IMR-90 (cell line): ENCODE results near the gene TNS3. TPM values are rescaled to one million over a fixed set of nuclear protein-coding genes. Genes with fewer than 3 reads are reported as not detected.

Source experiments
- ATAC-seq: fragments of 200-7000 bp; cut with Tn5 transposase; 2 replicates; pipeline ENCODE4 v1.9.1; 2020; ENCODE audit warnings: low read depth, mild to moderate bottlenecking, moderate library complexity
- BruUV-seq: library from RNA; stranded (reverse); fragments of 400-500 nt; replicated peaks from 2 replicates; lab custom pipeline; 2021; lab: Mats Ljungman, UMichigan
- CTCF ChIA-PET: fragments of 300-600 bp; formaldehyde crosslinking; extraction: SDS; loops from one replicate; lab custom pipeline; 2021; ENCODE audit warnings: antibody characterized with exemption; lab: Yijun Ruan, JAX
- POLR2A ChIA-PET: fragments of 300-600 bp; sonication (Branson Sonifier 250); formaldehyde crosslinking; loops from one replicate; lab custom pipeline; 2022; ENCODE audit warnings: antibody characterized with exemption; ENCODE audit not compliant: unreplicated experiment; lab: Charles Lee
- DNase-seq: peaks from one replicate; pipeline ENCODE4 v3.0.0; 2013
- H2AFZ ChIP-seq: replicated peaks from 2 replicates; pipeline ENCODE3; 2013; ENCODE audit warnings: low read length, mild to moderate bottlenecking; ENCODE audit not compliant: poor library complexity
- H2AK5ac ChIP-seq: 2 replicates; pipeline ENCODE4 v1.6.1; 2013; ENCODE audit warnings: low read depth, low read length, inconsistent platforms
- H2AK9ac ChIP-seq: replicated peaks from 2 replicates; pipeline ENCODE3; 2013; ENCODE audit warnings: mild to moderate bottlenecking, low read depth, low read length, moderate library complexity; ENCODE audit not compliant: poor library complexity
- H2BK120ac ChIP-seq: 2 replicates; pipeline ENCODE4 v1.6.1; 2013; ENCODE audit warnings: low read depth, low read length, inconsistent platforms
- H2BK15ac ChIP-seq: 3 replicates; pipeline ENCODE4 v1.6.1; 2013; ENCODE audit warnings: low read depth, low read length, inconsistent platforms
- H2BK20ac ChIP-seq: 2 replicates; pipeline ENCODE4 v1.6.1; 2013; ENCODE audit warnings: low read depth, mild to moderate bottlenecking, inconsistent platforms, low read length, moderate library complexity
- H2BK5ac ChIP-seq: 2 replicates; pipeline ENCODE4 v1.6.1; 2013; ENCODE audit warnings: mild to moderate bottlenecking, low read depth, low read length, inconsistent platforms; ENCODE audit not compliant: poor library complexity, severe bottlenecking
- H3K14ac ChIP-seq: replicated peaks from 2 replicates; pipeline ENCODE4 v1.6.1; 2013; ENCODE audit warnings: low read depth, low read length, inconsistent platforms
- H3K18ac ChIP-seq: 2 replicates; pipeline ENCODE4 v1.6.1; 2013; ENCODE audit warnings: low read depth, low read length, control low read depth
- H3K23ac ChIP-seq: 2 replicates; pipeline ENCODE4 v1.6.1; 2013; ENCODE audit warnings: low read depth, low read length, inconsistent platforms
- H3K27ac ChIP-seq: 2 replicates; pipeline ENCODE4 v1.5.1; 2013; ENCODE audit warnings: mild to moderate bottlenecking, control low read depth, low read length; ENCODE audit not compliant: insufficient read depth
- H3K27me3 ChIP-seq: 2 replicates; pipeline ENCODE4 v1.6.1; 2013; ENCODE audit warnings: low read length; ENCODE audit not compliant: control insufficient read depth, insufficient read depth
- H3K36me3 ChIP-seq: 2 replicates; pipeline ENCODE4 v1.6.1; 2013; ENCODE audit warnings: low read length, mixed read lengths; ENCODE audit not compliant: control insufficient read depth, insufficient read depth
- H3K4ac ChIP-seq: 2 replicates; pipeline ENCODE4 v1.6.1; 2013; ENCODE audit warnings: low read depth, low read length, inconsistent platforms
- H3K4me1 ChIP-seq: 2 replicates; pipeline ENCODE4 v1.6.1; 2013; ENCODE audit warnings: low read length, mixed read lengths; ENCODE audit not compliant: control insufficient read depth, insufficient read depth
- H3K4me2 ChIP-seq: 2 replicates; pipeline ENCODE4 v1.6.1; 2013; ENCODE audit warnings: low read depth, mild to moderate bottlenecking, control low read depth, low read length, moderate library complexity
- H3K4me3 ChIP-seq: 2 replicates; pipeline ENCODE4 v1.5.1; 2013; ENCODE audit warnings: low read depth, mild to moderate bottlenecking, control low read depth, low read length, moderate library complexity; ENCODE audit not compliant: insufficient read depth
- H3K56ac ChIP-seq: 2 replicates; pipeline ENCODE4 v1.6.1; 2013; ENCODE audit warnings: low read length, inconsistent platforms; ENCODE audit not compliant: insufficient read depth; ENCODE audit errors: extremely low read depth
- H3K79me1 ChIP-seq, 2 experiments: 2 replicates each; pipeline ENCODE4 v1.6.1; 2013; ENCODE audit warnings: low read length in 2 of 2, inconsistent platforms in 1 of 2, low read depth in 1 of 2
- H3K9ac ChIP-seq: 2 replicates; pipeline ENCODE4 v1.6.1; 2013; ENCODE audit warnings: low read depth, low read length, control low read depth
- H3K9me1 ChIP-seq: 2 replicates; pipeline ENCODE4 v1.6.1; 2013; ENCODE audit warnings: low read length, inconsistent platforms; ENCODE audit not compliant: insufficient read depth
- H3K9me3 ChIP-seq: 2 replicates; pipeline ENCODE4 v1.6.1; 2013; ENCODE audit warnings: low read length; ENCODE audit not compliant: control insufficient read depth, insufficient read depth
- H4K20me1 ChIP-seq: 2 replicates; pipeline ENCODE4 v1.6.1; 2013; ENCODE audit warnings: low read length, inconsistent platforms; ENCODE audit not compliant: insufficient read depth
- H4K5ac ChIP-seq: 2 replicates; pipeline ENCODE4 v1.6.1; 2013; ENCODE audit warnings: mild to moderate bottlenecking, low read depth, low read length, control low read depth
- H4K8ac ChIP-seq, 2 experiments: 2 replicates each; pipeline ENCODE4 v1.6.1; 2013; ENCODE audit warnings: low read depth in 2 of 2, low read length in 2 of 2, control low read depth in 1 of 2, inconsistent platforms in 1 of 2
- H4K91ac ChIP-seq: 2 replicates; pipeline ENCODE4 v1.6.1; 2013; ENCODE audit warnings: low read depth, low read length, inconsistent platforms; ENCODE audit not compliant: insufficient read depth
- MAFK ChIP-seq: IDR thresholded peaks from 2 replicates; pipeline ENCODE4 v1.6.1; 2012; ENCODE audit warnings: low read depth, low read length, improper control_type of control experiment
- NFE2L2 ChIP-seq: fragments of 150-350 bp; IDR thresholded peaks from 2 replicates; pipeline ENCODE4 v1.6.1; 2016; ENCODE audit warnings: low read depth, mild to moderate bottlenecking, low read length
- WGBS, 2 experiments: methylation state at CpG; one replicate each; pipeline versions ENCODE4 v1.1.5 to v1.1.7; 2013; ENCODE audit warnings: missing lambda C conversion rate in 2 of 2; ENCODE audit not compliant: insufficient read length in 1 of 2; ENCODE audit errors: extremely low coverage in 2 of 2; 5-methylcytosine and 5-hydroxymethylcytosine counted together
- dilution Hi-C: fragments of 300-500 bp; cut with HindIII; formaldehyde crosslinking; loops from one replicate; pipeline ENCODE4 v1.14.3; 2018; ENCODE audit warnings: low sequenced_read_pairs; ENCODE audit not compliant: unreplicated experiment
- in situ Hi-C: fragments of 300-500 bp; cut with MboI; formaldehyde crosslinking; loops from 3 replicates; pipeline ENCODE4 v1.14.3; 2019; ENCODE audit warnings: low sequenced_read_pairs, inconsistent platforms, mixed read lengths
- intact Hi-C: fragments of 100-400 bp; cut with micrococcal nuclease; formaldehyde crosslinking; loops from 2 replicates; pipeline ENCODE4 v1.10.0; 2022
- polyA plus RNA-seq, 3 experiments: library from polyadenylated mRNA; depleted of rRNA; stranded (reverse); fragments of >200 nt; gene quantifications; 2 replicates each; pipeline ENCODE4 v1.2.3, GENCODE V29; 2012; ENCODE audit warnings: low replicate concordance in 1 of 3
- total RNA-seq: library from RNA; depleted of rRNA; stranded (reverse); fragments of >200 nt; gene quantifications from 2 replicates; pipeline ENCODE4 v1.2.3, GENCODE V29; 2012

The TNS3 gene
- total and polyA plus RNA-seq, 2 of the 4 experiments (the other 2 are of a cell fraction): 64.3 to 79.2 TPM

- Histone ChIP-seq H3K9me3 (no peaks in the 10 kb centered on the region), H4K8ac (peak overlapping the region; percentile 77 to 90; a peak in 3 of 4 replicates), H2AFZ (no peak overlapping the region), H2BK120ac (peak overlapping the region; percentile 90), H3K4me3 (no peak overlapping the region), H2AK5ac (peak overlapping the region; percentile 92), H2BK15ac (peak overlapping the region; percentile 80; the same call in 1 of the 3 replicates), H3K27ac (peak overlapping the region; percentile 56; the same call in 1 of the 2 replicates), H4K91ac (peak overlapping the region; percentile 98), H3K4me2 (peak overlapping the region; percentile 78), H3K9me1 (peaks cover 31% of the 10 kb centered on the region), H3K27me3 (no peaks in the 10 kb centered on the region), H3K23ac (peak overlapping the region; percentile 94), H3K36me3 (peaks cover 6% of the 10 kb centered on the region), H2BK5ac (peak overlapping the region; percentile 7), H3K56ac (peak overlapping the region; percentile 78; the same call in 1 of the 2 replicates), H3K4ac (peak overlapping the region; percentile 97), H3K79me1 (peaks cover 25 to 64% of the 10 kb centered on the region in 2 experiments), H4K20me1 (no peaks in the 10 kb centered on the region; the same call in 1 of the 2 replicates), H3K4me1 (peaks cover 45% of the 10 kb centered on the region), H3K9ac (peak overlapping the region; percentile 31; the same call in 1 of the 2 replicates), H2BK20ac (peak overlapping the region; percentile 67), H3K18ac (peak overlapping the region; percentile 51), H2AK9ac (peak overlapping the region; percentile 21), H4K5ac (peak overlapping the region; percentile 57), H3K14ac (peak overlapping the region; percentile 89)
- ATAC-seq (no peak), DNase-seq (no peak)
- WGBS, 2 experiments: no CpG with 5 or more reads among the region's 3 CpGs
- no peak for TF ChIP-seq NFE2L2
- no peak for TF ChIP-seq MAFK
- intact Hi-C loops (loop anchor here (10.0 kb wide), 1 partner anchor 315 kb away; no protein-coding TSS in a partner anchor), in situ Hi-C loops (no loop called here), dilution Hi-C loops (no loop called here)
- ChIA-PET POLR2A (interaction anchor here (0.5 kb wide), 2 partner anchors 392 to 514 kb away, joined by 3 to 5 read pairs; no protein-coding TSS in a partner anchor), CTCF (interaction anchor here (1.1 kb wide), 1 partner anchor 239 kb away, joined by 3 read pairs; no protein-coding TSS in a partner anchor)
- no TSS peak for BruUV-seq
Observed at GRCh38 chr7:47579458-47579857, 2.5 kb downstream of the TNS3 start.
